ENCODE data around the gene ZBTB21.
"Not testable (repeated sequence)": the region's sequence is repeated elsewhere in the genome, so short reads cannot be mapped to it uniquely, and the experiment has no call there.

DNA sequence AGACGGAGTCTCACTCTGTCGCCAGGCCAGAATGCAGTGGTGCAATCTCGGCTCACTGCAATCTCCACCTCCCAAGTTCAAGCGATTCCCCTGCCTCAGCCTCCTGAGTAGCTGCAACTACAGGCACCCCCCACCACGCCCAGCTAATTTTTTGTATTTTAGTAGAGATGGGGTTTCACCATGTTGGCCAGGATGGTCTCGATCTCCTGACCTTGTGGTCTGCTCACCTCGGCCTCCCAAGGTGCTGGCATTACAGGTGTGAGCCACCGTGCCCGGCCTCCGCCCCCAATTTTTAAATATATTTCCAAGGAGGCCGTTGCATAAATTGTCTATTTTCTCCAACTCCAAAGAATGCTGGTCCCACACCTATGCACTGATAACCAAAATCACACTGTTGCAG lies 50.5 kb downstream of the ZBTB21 start:
- TF ChIP-seq, protein P1, sequence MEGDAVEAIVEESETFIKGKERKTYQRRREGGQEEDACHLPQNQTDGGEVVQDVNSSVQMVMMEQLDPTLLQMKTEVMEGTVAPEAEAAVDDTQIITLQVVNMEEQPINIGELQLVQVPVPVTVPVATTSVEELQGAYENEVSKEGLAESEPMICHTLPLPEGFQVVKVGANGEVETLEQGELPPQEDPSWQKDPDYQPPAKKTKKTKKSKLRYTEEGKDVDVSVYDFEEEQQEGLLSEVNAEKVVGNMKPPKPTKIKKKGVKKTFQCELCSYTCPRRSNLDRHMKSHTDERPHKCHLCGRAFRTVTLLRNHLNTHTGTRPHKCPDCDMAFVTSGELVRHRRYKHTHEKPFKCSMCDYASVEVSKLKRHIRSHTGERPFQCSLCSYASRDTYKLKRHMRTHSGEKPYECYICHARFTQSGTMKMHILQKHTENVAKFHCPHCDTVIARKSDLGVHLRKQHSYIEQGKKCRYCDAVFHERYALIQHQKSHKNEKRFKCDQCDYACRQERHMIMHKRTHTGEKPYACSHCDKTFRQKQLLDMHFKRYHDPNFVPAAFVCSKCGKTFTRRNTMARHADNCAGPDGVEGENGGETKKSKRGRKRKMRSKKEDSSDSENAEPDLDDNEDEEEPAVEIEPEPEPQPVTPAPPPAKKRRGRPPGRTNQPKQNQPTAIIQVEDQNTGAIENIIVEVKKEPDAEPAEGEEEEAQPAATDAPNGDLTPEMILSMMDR (IDR thresholded peaks at IDR 0.05), result not testable (repeated sequence)
- not testable (repeated sequence) for TF ChIP-seq POLR2A, POLR2AphosphoS5 (IDR thresholded peaks at IDR 0.05)

All from upper lobe of left lung (tissue), 4 donors.